Panc1 (cell line): ENCODE measurements around the gene OPN3.

Experiments used
- CTCF ChIP-seq: fragments of 450-650 bp; IDR thresholded peaks from 2 replicates; pipeline ENCODE4 v1.5.1; 2017; ENCODE audit warnings: mild to moderate bottlenecking
- POLR2AphosphoS5 ChIP-seq: IDR thresholded peaks from 2 replicates; pipeline ENCODE4 v1.6.1; 2012; ENCODE audit warnings: mild to moderate bottlenecking, low read depth, low read length, moderate library complexity

- TF ChIP-seq CTCF (no peak), POLR2AphosphoS5 (no peak)
These were observed 5.0 kb upstream of the OPN3 start for GRCh38 chr1:241645199-241645598.
